Activated CD4-positive, alpha-beta memory T cell treated with anti-CD3 and anti-CD28 coated beads, Interleukin-2, amount 10 ng/mL, durations not matched to agents 7 days and 5 days (primary cell): ENCODE measurements around the gene TNP1. TPM values are rescaled to one million over a fixed set of nuclear protein-coding genes. Genes with fewer than 3 reads are reported as not detected.
A peak's percentile ranks its signal among the peaks of the same experiment; 100 is the strongest.

Experiments
- CTCF ChIA-PET: fragments of 350-600 bp; sonication (Branson Sonifier 250); formaldehyde crosslinking; loops from one replicate; lab custom pipeline; 2021; ENCODE audit warnings: antibody characterized with exemption, inconsistent platforms; lab: Charles Lee
- POLR2A ChIA-PET: fragments of 350-600 bp; sonication (Branson Sonifier 250); formaldehyde crosslinking; loops from one replicate; lab custom pipeline; 2021; ENCODE audit warnings: antibody characterized with exemption; lab: Charles Lee
- DNase-seq: peaks from one replicate; pipeline ENCODE4 v3.0.0-alpha.2; 2020
- H3K27ac Mint-ChIP-seq: one replicate; pipeline ENCODE4 v1.8.0; 2021; ENCODE audit warnings: mild to moderate bottlenecking, mixed read lengths
- H3K27me3 Mint-ChIP-seq: one replicate; pipeline ENCODE4 v1.8.0; 2021; ENCODE audit warnings: mixed read lengths
- H3K36me3 Mint-ChIP-seq: one replicate; pipeline ENCODE4 v1.8.0; 2021; ENCODE audit warnings: low read depth, mixed read lengths
- H3K4me1 Mint-ChIP-seq: one replicate; pipeline ENCODE4 v1.8.0; 2021; ENCODE audit warnings: mixed read lengths
- H3K4me3 Mint-ChIP-seq: one replicate; pipeline ENCODE4 v1.8.0; 2021; ENCODE audit warnings: mild to moderate bottlenecking, mixed read lengths
- H3K9me3 Mint-ChIP-seq: one replicate; pipeline ENCODE4 v1.8.0; 2021; ENCODE audit warnings: mixed read lengths
- total RNA-seq, 2 experiments: library from RNA; stranded (reverse); gene quantifications; one replicate each; pipeline ENCODE4 v1.2.3, GENCODE V29; 2021

Gene TNP1
- total RNA-seq, 2 experiments from 2014 or later: not detected

- DNase-seq: no peak
- ChIA-PET POLR2A (no interaction called here), CTCF (no interaction called here)
- H3K36me3 Mint-ChIP-seq: peaks cover 6% of the 10 kb centered on the region
- H3K4me3 Mint-ChIP-seq: no peak overlapping the region
- peaks cover 16% of the 10 kb centered on the region for H3K4me1 Mint-ChIP-seq
- H3K9me3 Mint-ChIP-seq: peaks cover 5% of the 10 kb centered on the region
- H3K27me3 Mint-ChIP-seq: peaks cover 5% of the 10 kb centered on the region
- no peak overlapping the region for H3K27ac Mint-ChIP-seq
Observed at GRCh38 chr2:216885117-216885553, 25.3 kb upstream of the TNP1 start.

- H3K36me3 Mint-ChIP-seq: peaks cover 9% of the 10 kb centered on the region
- POLR2A ChIA-PET: no interaction called here
- H3K4me3 Mint-ChIP-seq: no peak overlapping the region
- no peak for DNase-seq
- H3K9me3 Mint-ChIP-seq: peaks cover 5% of the 10 kb centered on the region
- H3K4me1 Mint-ChIP-seq: peaks cover 24% of the 10 kb centered on the region
- peaks cover 5% of the 10 kb centered on the region for H3K27me3 Mint-ChIP-seq
- CTCF ChIA-PET: no interaction called here
- H3K27ac Mint-ChIP-seq: no peak overlapping the region
Observed at GRCh38 chr2:216884347-216884746, 24.5 kb upstream of the TNP1 start.

- H3K4me3 Mint-ChIP-seq: no peak overlapping the region
- DNase-seq: no peak
- POLR2A ChIA-PET: no interaction called here
- peaks cover 9% of the 10 kb centered on the region for H3K36me3 Mint-ChIP-seq
- H3K4me1 Mint-ChIP-seq: peaks cover 27% of the 10 kb centered on the region
- H3K27me3 Mint-ChIP-seq: peaks cover 3% of the 10 kb centered on the region
- peaks cover 5% of the 10 kb centered on the region for H3K9me3 Mint-ChIP-seq
- CTCF ChIA-PET: no interaction called here
- H3K27ac Mint-ChIP-seq: no peak overlapping the region
Observed at GRCh38 chr2:216882876-216883275, 23.0 kb upstream of the TNP1 start.

GRCh38 chr2:216881411-216881810, 21.5 kb upstream of the TNP1 start:
- ChIA-PET POLR2A (no interaction called here), CTCF (no interaction called here)
- no peak for DNase-seq
- peaks cover 9% of the 10 kb centered on the region for H3K36me3 Mint-ChIP-seq
- no peaks in the 10 kb centered on the region for H3K27me3 Mint-ChIP-seq
- no peak overlapping the region for H3K4me3 Mint-ChIP-seq
- peak overlapping the region; percentile 32 for H3K27ac Mint-ChIP-seq
- H3K4me1 Mint-ChIP-seq: peaks cover 27% of the 10 kb centered on the region
- peaks cover 5% of the 10 kb centered on the region for H3K9me3 Mint-ChIP-seq

GRCh38 chr2:216880509-216881184, 20.8 kb upstream of the TNP1 start:
- Mint-ChIP-seq H3K4me1 (peaks cover 27% of the 10 kb centered on the region), H3K4me3 (no peak overlapping the region)

GRCh38 chr2:216879727-216880508, 20.1 kb upstream of the TNP1 start:
- peaks cover 27% of the 10 kb centered on the region for H3K4me1 Mint-ChIP-seq
- no peak for DNase-seq
- CTCF ChIA-PET: no interaction called here
- peaks cover 9% of the 10 kb centered on the region for H3K36me3 Mint-ChIP-seq
- no peaks in the 10 kb centered on the region for H3K27me3 Mint-ChIP-seq
- POLR2A ChIA-PET: no interaction called here
- peak overlapping the region; percentile 58 for H3K27ac Mint-ChIP-seq
- H3K9me3 Mint-ChIP-seq: no peaks in the 10 kb centered on the region
- H3K4me3 Mint-ChIP-seq: no peak overlapping the region

More at GRCh38 chr2:216880509-216881184, 20.8 kb upstream of the TNP1 start:
- Mint-ChIP-seq H3K36me3 (peaks cover 9% of the 10 kb centered on the region), H3K27me3 (no peaks in the 10 kb centered on the region), H3K27ac (peak overlapping the region; percentile 58), H3K9me3 (peaks cover 1% of the 10 kb centered on the region)
- ChIA-PET CTCF (no interaction called here), POLR2A (no interaction called here)
- DNase-seq: peak; percentile 59

- DNase-seq: no peak
- Mint-ChIP-seq H3K4me1 (peaks cover 27% of the 10 kb centered on the region), H3K4me3 (no peak overlapping the region), H3K36me3 (peaks cover 9% of the 10 kb centered on the region), H3K27me3 (no peaks in the 10 kb centered on the region), H3K27ac (no peak overlapping the region), H3K9me3 (no peaks in the 10 kb centered on the region)
- ChIA-PET CTCF (no interaction called here), POLR2A (no interaction called here)
Observed at GRCh38 chr2:216878072-216878471, 18.2 kb upstream of the TNP1 start.

- peaks cover 9% of the 10 kb centered on the region for H3K36me3 Mint-ChIP-seq
- no peak overlapping the region for H3K27ac Mint-ChIP-seq
- no peaks in the 10 kb centered on the region for H3K27me3 Mint-ChIP-seq
- no peak for DNase-seq
- H3K4me3 Mint-ChIP-seq: no peak overlapping the region
- H3K4me1 Mint-ChIP-seq: peaks cover 27% of the 10 kb centered on the region
- POLR2A ChIA-PET: no interaction called here
- H3K9me3 Mint-ChIP-seq: no peaks in the 10 kb centered on the region
- CTCF ChIA-PET: no interaction called here
Observed at GRCh38 chr2:216877085-216877484, 17.2 kb upstream of the TNP1 start.

GRCh38 chr2:216875862-216876261, 16.0 kb upstream of the TNP1 start:
- H3K9me3 Mint-ChIP-seq: no peaks in the 10 kb centered on the region
- H3K27me3 Mint-ChIP-seq: peaks cover 3% of the 10 kb centered on the region
- POLR2A ChIA-PET: no interaction called here
- no peak for DNase-seq
- peaks cover 3% of the 10 kb centered on the region for H3K36me3 Mint-ChIP-seq
- peaks cover 19% of the 10 kb centered on the region for H3K4me1 Mint-ChIP-seq
- CTCF ChIA-PET: no interaction called here
- no peak overlapping the region for H3K27ac Mint-ChIP-seq
- H3K4me3 Mint-ChIP-seq: no peak overlapping the region

GRCh38 chr2:216873573-216873972, 13.7 kb upstream of the TNP1 start:
- CTCF ChIA-PET: no interaction called here
- Mint-ChIP-seq H3K4me1 (no peaks in the 10 kb centered on the region), H3K36me3 (no peaks in the 10 kb centered on the region), H3K9me3 (no peaks in the 10 kb centered on the region), H3K27me3 (peaks cover 6% of the 10 kb centered on the region), H3K4me3 (no peak overlapping the region), H3K27ac (no peak overlapping the region)
- POLR2A ChIA-PET: no interaction called here
- no peak for DNase-seq

GRCh38 chr2:216872624-216873023, 12.8 kb upstream of the TNP1 start:
- Mint-ChIP-seq H3K9me3 (no peaks in the 10 kb centered on the region), H3K36me3 (no peaks in the 10 kb centered on the region), H3K27me3 (peaks cover 7% of the 10 kb centered on the region), H3K4me3 (no peak overlapping the region), H3K4me1 (no peaks in the 10 kb centered on the region), H3K27ac (no peak overlapping the region)
- DNase-seq: no peak
- ChIA-PET POLR2A (no interaction called here), CTCF (no interaction called here)

- peaks cover 10% of the 10 kb centered on the region for H3K27me3 Mint-ChIP-seq
- ChIA-PET CTCF (no interaction called here), POLR2A (interaction anchor here (0.7 kb wide), 1 partner anchor 13 kb away, joined by 3 read pairs; no protein-coding TSS in a partner anchor)
- no peak for DNase-seq
- H3K9me3 Mint-ChIP-seq: no peaks in the 10 kb centered on the region
- no peaks in the 10 kb centered on the region for H3K36me3 Mint-ChIP-seq
- no peak overlapping the region for H3K27ac Mint-ChIP-seq
- H3K4me3 Mint-ChIP-seq: no peak overlapping the region
- H3K4me1 Mint-ChIP-seq: peaks cover 2% of the 10 kb centered on the region
Observed at GRCh38 chr2:216872040-216872439, 12.2 kb upstream of the TNP1 start.

- Mint-ChIP-seq H3K36me3 (no peaks in the 10 kb centered on the region), H3K27me3 (peaks cover 10% of the 10 kb centered on the region), H3K4me3 (no peak overlapping the region), H3K4me1 (peaks cover 8% of the 10 kb centered on the region), H3K9me3 (no peaks in the 10 kb centered on the region), H3K27ac (no peak overlapping the region)
- POLR2A ChIA-PET: interaction anchor here (0.7 kb wide), 1 partner anchor 12 kb away, joined by 3 read pairs; no protein-coding TSS in a partner anchor
- CTCF ChIA-PET: no interaction called here
- DNase-seq: no peak
Observed at GRCh38 chr2:216871333-216871934, 11.6 kb upstream of the TNP1 start.
